Measurements from ENCODE around the gene STUM.

Gene STUM

GRCh38 chr1:226534645-226535044 lies 13.9 kb upstream of the STUM start:
- DNase-seq, result no peak

DNA sequence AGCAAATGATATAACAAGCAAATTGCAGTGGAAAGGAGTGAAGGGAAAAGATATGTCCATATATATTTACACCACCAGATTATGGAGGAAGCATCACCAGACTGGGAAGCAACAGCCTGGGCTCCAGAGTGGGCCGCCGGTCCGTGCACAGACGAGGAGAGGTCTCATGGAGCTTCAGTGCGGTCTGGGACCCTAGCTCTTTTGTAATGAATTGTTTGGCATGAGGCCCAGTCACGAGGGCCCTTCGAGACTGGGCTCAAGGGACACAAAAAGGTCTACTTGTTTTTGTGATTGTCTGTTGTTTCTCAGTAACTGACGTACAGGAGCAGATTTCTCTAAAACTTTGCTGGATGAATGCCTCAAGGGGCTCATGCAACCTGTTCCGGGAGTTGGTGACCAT lies 12.9 kb upstream of the STUM start:
- no peak for DNase-seq

DNA sequence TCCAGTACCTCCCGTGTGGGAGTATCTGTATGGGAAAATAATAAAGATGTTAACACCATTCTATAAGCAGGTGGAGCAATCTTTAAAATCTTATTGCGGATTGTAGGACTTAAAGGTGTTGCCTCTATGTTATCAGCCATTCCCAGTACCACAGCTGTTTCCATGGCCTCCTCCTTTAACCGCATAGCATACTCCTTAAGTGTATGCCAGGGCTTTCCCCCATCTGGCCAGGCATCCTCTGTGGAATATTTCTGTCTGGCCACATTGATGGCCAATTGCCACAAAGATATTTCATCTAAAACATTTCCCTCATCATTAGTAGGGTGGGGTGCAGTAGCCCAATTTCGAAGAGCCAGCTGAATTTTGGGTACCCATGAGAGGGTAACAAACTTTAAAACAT lies 7.3 kb upstream of the STUM start:
- no peak for DNase-seq

GRCh38 chr1:226541631-226542622 lies 6.6 kb upstream of the STUM start:
- DNase-seq, result no peak

DNA sequence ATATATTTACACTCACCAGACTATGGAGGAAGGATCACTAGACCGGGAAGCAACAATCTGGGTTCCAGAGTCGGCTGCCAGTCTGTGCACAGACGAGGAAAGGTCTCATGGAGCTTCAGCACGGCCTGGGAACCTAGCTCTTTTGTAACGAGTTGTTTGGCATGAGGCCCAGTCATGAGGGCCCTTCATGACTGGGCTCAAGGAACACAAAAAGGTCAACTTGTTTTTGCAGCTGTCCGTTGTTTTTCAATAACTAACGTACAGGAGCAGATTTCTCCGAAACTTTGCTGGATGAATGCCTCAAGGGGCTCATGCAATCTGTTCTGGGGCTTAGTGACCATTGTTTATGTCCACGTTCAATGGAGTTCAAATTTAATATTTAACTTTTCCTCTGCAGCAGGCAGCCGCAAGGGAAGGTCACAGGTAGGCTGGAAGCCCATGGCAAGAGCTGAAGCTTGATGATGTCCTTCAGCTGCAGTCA lies 5.9 kb upstream of the STUM start:
- DNase-seq, result no peak

DNA sequence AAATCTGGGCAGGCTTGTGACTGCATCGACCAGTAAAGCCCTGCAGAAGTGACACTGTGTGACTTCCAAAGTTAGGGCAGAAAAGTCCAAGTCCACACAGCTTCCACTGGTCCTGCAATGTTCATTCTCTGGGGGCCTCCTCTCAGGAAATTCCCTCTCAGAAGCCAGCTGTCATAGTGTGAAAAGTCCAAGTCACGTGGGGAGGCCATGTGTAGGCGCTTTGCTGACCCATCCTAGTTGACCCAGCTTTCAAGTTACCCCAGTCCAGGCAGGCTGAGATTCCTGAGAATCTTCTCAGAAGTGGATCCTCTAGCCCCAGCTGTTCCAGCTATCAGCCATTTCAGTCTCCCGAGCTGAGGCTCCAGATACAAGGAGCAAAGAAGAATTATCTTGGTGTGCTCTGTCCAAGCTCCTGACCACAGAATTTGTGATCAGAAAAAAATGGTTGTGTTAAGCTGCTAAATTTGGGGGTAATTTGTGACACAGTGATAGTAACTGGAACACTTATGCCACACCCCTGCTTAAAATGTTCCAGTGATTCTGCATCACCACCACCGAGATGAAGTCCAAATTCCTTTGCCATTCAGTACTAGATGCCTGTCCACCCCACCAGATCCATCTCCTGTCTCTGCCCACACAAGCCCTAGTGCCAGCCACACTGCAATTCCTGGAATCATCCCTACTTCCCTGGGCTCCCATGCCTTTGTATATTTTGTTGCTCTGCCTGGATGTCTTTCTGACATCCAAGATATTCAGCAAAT lies 2.5 kb upstream of the STUM start:
- DNase-seq, result no peak

- DNase-seq, result no peak
Measured at GRCh38 chr1:226546926-226547325, 1.6 kb upstream of the STUM start.

- peak; percentile 52 for DNase-seq
Measured at GRCh38 chr1:226547754-226548191, 791 bp upstream of the STUM start.

- no peak for DNase-seq
Measured at GRCh38 chr1:226549094-226549936, 751 bp downstream of the STUM start.

DNA sequence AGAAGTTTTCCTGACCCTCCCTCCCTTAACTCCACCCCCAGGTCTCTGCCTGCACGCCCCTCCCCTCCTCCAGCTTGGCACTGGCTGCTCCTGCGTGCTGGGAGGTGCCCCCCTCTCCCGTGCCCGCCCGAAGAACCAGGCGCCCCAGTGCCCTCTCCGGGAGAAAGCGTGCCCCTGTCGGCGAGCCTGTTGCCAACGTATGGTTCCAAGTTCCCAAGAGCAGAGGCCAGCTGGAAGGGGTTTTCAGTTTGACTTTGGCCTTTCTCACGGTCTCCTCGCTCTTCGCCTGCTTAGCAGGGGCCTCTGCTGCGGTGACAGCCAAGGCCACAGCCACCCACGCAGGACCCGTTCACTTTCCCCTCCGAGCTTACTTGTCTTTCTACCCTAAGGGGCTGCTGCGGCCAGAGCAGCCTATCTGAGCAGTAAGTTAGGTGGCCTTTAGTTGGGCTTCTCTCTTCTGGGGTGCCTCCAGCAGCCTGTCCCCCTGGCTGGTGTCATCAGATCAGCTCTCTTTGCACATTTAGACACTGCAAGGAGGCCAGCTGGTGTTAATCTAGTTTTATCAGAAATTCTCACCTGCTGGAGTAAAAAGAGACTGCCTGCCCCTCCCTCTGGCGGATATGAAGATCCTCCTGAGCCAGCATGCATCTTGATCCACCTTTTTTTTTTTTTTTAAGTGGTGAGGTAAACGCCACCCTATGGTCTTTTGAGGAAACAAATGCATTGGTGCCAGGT lies 1.5 kb downstream of the STUM start:
- no peak for DNase-seq

DNA sequence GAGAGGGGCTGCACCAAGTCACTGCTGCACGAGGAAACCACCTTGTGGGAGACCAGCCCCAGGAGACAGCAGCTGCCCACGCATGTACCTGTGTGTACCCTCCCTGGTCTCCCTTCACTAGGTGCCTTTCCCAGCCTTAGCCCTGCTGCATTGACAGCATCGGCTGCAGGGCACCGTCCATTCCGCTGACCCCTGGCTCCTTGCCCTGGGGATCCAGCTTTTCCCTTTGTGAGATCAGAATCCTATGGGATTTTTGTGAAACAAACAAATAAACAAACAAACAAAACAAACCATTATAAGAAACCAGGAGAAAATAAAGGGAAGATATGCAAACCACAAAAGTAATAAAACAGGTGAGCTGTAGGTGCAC lies 2.1 kb downstream of the STUM start:
- no peak for DNase-seq

- no peak for DNase-seq
Measured at GRCh38 chr1:226551299-226551698, 2.7 kb downstream of the STUM start.

DNA sequence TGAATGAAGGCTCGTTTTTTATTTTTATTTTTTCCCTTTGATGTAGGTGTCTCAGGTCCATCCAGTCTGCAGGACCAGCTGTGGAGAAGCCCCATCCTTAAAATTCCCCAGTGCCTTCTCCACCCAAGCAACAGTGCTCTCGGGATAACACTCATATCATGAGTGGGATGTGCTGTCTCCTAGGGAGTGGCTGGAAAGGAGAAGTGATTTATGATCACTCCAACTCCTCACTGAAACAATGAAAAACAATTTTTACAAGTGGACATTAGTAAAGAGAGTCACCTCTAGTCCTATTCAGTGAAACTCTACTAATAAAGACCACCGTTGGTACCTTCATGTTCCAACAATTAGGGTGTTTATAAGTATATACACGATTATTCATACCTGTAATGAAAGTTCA lies 3.5 kb downstream of the STUM start:
- DNase-seq, result no peak

- no peak for DNase-seq
Measured at GRCh38 chr1:226553266-226553923, 4.8 kb downstream of the STUM start.

- DNase-seq, result no peak
Measured at GRCh38 chr1:226553924-226554282, 5.3 kb downstream of the STUM start.

DNA sequence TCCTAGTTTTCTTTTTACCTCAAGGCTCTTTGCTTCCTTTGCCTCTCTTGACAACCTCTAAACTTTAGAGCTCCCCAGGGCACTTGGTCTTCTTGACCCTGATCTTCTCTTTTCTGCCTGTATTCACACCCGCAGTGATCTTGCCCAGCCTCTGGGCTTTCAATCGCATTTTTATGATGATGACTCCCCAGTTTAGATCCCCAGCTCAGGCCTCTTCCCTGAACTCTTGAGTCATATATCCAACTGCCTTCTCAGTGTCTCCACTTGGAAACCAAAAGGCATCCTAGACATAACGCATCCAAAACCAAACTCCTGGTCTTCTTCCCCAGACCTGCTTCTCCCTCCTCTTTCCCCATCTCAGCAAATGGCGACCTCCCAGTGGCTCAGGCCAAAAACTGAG lies 6.5 kb downstream of the STUM start:
- no peak for DNase-seq

DNA sequence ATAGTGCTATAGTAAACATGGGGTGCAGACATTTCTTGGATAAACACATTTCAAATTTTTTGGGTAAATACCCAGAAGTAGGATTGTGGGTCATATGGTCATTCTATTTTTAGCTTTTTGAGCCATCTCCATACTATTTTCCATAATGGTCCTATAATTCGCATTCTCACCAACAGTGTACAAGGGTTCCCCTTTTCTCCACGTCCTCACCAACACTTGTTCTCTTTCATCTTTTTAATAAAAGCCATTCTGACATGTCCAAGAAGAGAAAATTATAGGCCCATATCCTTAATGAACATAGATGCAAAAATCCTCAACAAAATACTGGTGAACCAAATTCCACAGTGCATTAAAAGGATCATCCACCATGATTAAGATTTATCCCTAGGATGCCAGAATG lies 8.9 kb downstream of the STUM start:
- DNase-seq, result no peak

- DNase-seq, result no peak
Measured at GRCh38 chr1:226558036-226558650, 9.6 kb downstream of the STUM start.

DNA sequence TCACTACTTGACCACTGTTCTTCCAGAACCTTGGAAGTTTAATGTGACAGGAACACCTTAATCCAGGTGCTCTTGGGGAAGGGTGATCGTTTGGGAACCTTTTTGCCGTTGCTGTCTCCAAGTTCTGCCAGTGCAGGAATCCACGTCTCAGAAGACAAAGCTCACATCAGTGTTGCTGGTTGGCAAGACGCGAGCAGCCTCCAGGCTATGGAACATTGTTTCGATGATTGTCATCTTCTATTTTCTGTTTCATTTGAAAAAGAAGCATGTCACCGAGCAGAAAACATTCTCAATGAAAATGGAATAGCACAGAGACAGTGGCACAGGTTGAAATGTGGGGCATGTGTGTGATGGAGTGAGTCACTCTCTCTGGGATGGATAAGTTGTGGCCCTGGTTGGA lies 11.7 kb downstream of the STUM start:
- no peak for DNase-seq

DNA sequence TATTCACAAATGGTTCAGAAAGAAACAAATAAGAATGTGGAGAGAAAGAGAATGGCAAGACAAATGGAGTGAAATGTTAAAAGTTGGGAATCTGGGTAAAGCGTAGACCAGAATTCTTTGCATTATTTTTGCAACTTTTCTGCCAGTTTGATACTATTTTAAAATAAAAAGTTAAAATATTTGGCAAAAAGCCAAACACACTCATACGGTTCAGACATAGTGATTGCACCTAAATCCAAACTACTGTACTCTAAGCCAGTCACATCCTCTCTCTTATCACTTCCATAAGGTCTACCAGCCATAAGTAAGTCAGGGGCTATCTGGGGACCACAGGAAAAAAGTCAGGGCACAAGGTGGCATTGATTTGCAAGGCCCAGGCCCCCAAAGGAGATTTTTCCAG lies 14.4 kb downstream of the STUM start:
- no peak for DNase-seq

GRCh38 chr1:226563666-226564065 lies 15.1 kb downstream of the STUM start:
- no peak for DNase-seq
